Stimulated activated CD4-positive, alpha-beta T cell treated with anti-CD3 and anti-CD28 coated beads, Interleukin-4, amount 100 ng/mL, for 24 hours (primary cell): ENCODE data around the gene LZTS2.
"Not testable (repeated sequence)": the region's sequence is repeated elsewhere in the genome, so short reads cannot be mapped to it uniquely, and the experiment has no call there.

Experiments used
- DNase-seq: peaks from one replicate; pipeline ENCODE4 v3.0.0-alpha.2; 2020

Gene LZTS2

GRCh38 chr10:101016814-101017213 is 17.2 kb downstream of the LZTS2 start:
- DNase-seq, result no peak

GRCh38 chr10:101018118-101018599 is 18.6 kb downstream of the LZTS2 start:
- no peak for DNase-seq

GRCh38 chr10:101018600-101019439 is 19.2 kb downstream of the LZTS2 start:
- peak; percentile 79 for DNase-seq

- DNase-seq, result no peak
Measured at GRCh38 chr10:101019440-101019703, 19.8 kb downstream of the LZTS2 start.

GRCh38 chr10:101020427-101021075 is 20.9 kb downstream of the LZTS2 start:
- DNase-seq, result no peak

GRCh38 chr10:101021239-101021638 is 21.6 kb downstream of the LZTS2 start:
- no peak for DNase-seq

- no peak for DNase-seq
Measured at GRCh38 chr10:101021692-101022251, 22.2 kb downstream of the LZTS2 start.

- DNase-seq, result no peak
Measured at GRCh38 chr10:101022967-101023705, 23.5 kb downstream of the LZTS2 start.

- DNase-seq, result no peak
Measured at GRCh38 chr10:101027106-101027720, 27.6 kb downstream of the LZTS2 start.

- DNase-seq, result no peak
Measured at GRCh38 chr10:101028446-101029337, 29.1 kb downstream of the LZTS2 start.

- DNase-seq, result no peak
Measured at GRCh38 chr10:101029520-101030295, 30.1 kb downstream of the LZTS2 start.

- no peak for DNase-seq
Measured at GRCh38 chr10:101030496-101031127, 31.0 kb downstream of the LZTS2 start.

GRCh38 chr10:101031128-101031795 is 31.7 kb downstream of the LZTS2 start, which contains the start of the genes PDZD7 and SFXN3:
Gene PDZD7, minus strand, starts transcription at chr10:101031129. Its CDS starts 910 bp downstream, at chr10:101030219.
Gene SFXN3, plus strand, starts transcription at chr10:101031234. Its CDS starts 3,461 bp downstream, at chr10:101034695.
- DNase-seq, result peak; percentile 97

GRCh38 chr10:101031796-101032636 is 32.4 kb downstream of the LZTS2 start:
- DNase-seq, result peak; percentile 74

GRCh38 chr10:101032637-101033224 is 33.1 kb downstream of the LZTS2 start:
- DNase-seq, result peak; percentile 63

- no peak for DNase-seq
Measured at GRCh38 chr10:101033276-101033675, 33.7 kb downstream of the LZTS2 start.

GRCh38 chr10:101034404-101034803 is 34.8 kb downstream of the LZTS2 start:
- not testable (repeated sequence) for DNase-seq

- no peak for DNase-seq
Measured at GRCh38 chr10:101035314-101035713, 35.7 kb downstream of the LZTS2 start.
